ENCODE data around the gene DCST1.

GRCh38 chr1:154993572-154994268 lies 39.9 kb upstream of the DCST1 start, which contains the start of gene LENEP:
- TF ChIP-seq POLR2A (IDR thresholded peaks at IDR 0.05; ENCODE audit: low read length) (no peak), GATA1 (IDR thresholded peaks at IDR 0.05; ENCODE audit: low read depth, low read length) (no peak)

Data from erythroblast (primary cell).